CD4-positive, alpha-beta T cell treated with Interleukin-6 for 4 hours (primary cell): ENCODE results near the gene CTNNA3.
"Not testable (repeated sequence)": the region's sequence is repeated elsewhere in the genome, so short reads cannot be mapped to it uniquely, and the experiment has no call there.

Source experiments
- DNase-seq: peaks from one replicate; pipeline ENCODE4 v3.0.0-alpha.2; 2020; ENCODE audit warnings: mixed read lengths

Gene CTNNA3

GRCh38 chr10:67696029-67696428 lies at the start of gene CTNNA3:
TSS of gene CTNNA3 (minus strand) at chr10:67696195.
- no peak for DNase-seq

- DNase-seq = no peak
Measured at GRCh38 chr10:67735430-67735829, 39.4 kb upstream of the CTNNA3 start.

- DNase-seq = no peak
Measured at GRCh38 chr10:67733511-67733910, 37.5 kb upstream of the CTNNA3 start.

GRCh38 chr10:67725567-67725966 lies 29.6 kb upstream of the CTNNA3 start:
- no peak for DNase-seq

GRCh38 chr10:67723601-67724000 lies 27.6 kb upstream of the CTNNA3 start:
- DNase-seq = no peak

GRCh38 chr10:67722113-67722512 lies 26.1 kb upstream of the CTNNA3 start:
- DNase-seq = no peak

GRCh38 chr10:67716455-67716854 lies 20.5 kb upstream of the CTNNA3 start:
- DNase-seq = not testable (repeated sequence)

- DNase-seq = no peak
Measured at GRCh38 chr10:67705921-67706320, 9.9 kb upstream of the CTNNA3 start.

GRCh38 chr10:67699613-67700270 lies 3.7 kb upstream of the CTNNA3 start:
- not testable (repeated sequence) for DNase-seq

- no peak for DNase-seq
Measured at GRCh38 chr10:67698164-67698563, 2.2 kb upstream of the CTNNA3 start.

GRCh38 chr10:67697724-67698131 lies 1.7 kb upstream of the CTNNA3 start:
- DNase-seq = peak; percentile 35

GRCh38 chr10:67696679-67697078 lies 684 bp upstream of the CTNNA3 start:
- DNase-seq = no peak

- no peak for DNase-seq
Measured at GRCh38 chr10:67695555-67695954, 440 bp downstream of the CTNNA3 start.

- not testable (repeated sequence) for DNase-seq
Measured at GRCh38 chr10:67691861-67692260, 4.1 kb downstream of the CTNNA3 start.

GRCh38 chr10:67690540-67690939 lies 5.5 kb downstream of the CTNNA3 start:
- not testable (repeated sequence) for DNase-seq

GRCh38 chr10:67684140-67684539 lies 11.9 kb downstream of the CTNNA3 start:
- not testable (repeated sequence) for DNase-seq

GRCh38 chr10:67678335-67678974 lies 17.5 kb downstream of the CTNNA3 start:
- DNase-seq = no peak

- DNase-seq = no peak
Measured at GRCh38 chr10:67676208-67676825, 19.7 kb downstream of the CTNNA3 start.

- DNase-seq = no peak
Measured at GRCh38 chr10:67670401-67670800, 25.6 kb downstream of the CTNNA3 start.

- no peak for DNase-seq
Measured at GRCh38 chr10:67669978-67670377, 26.0 kb downstream of the CTNNA3 start.

- DNase-seq = no peak
Measured at GRCh38 chr10:67668448-67668847, 27.5 kb downstream of the CTNNA3 start.

- DNase-seq = no peak
Measured at GRCh38 chr10:67667035-67667425, 29.0 kb downstream of the CTNNA3 start.

GRCh38 chr10:67666416-67667034 lies 29.5 kb downstream of the CTNNA3 start:
- no peak for DNase-seq

- no peak for DNase-seq
Measured at GRCh38 chr10:67665491-67665890, 30.5 kb downstream of the CTNNA3 start.
